Activated T-helper 1 cell treated with Interleukin-2 at 50 U/mL for 16 hours (primary cell): ENCODE results near the gene ABHD3.
A peak's percentile ranks its signal among the peaks of the same experiment; 100 is the strongest.
"Not testable (repeated sequence)": the region's sequence is repeated elsewhere in the genome, so short reads cannot be mapped to it uniquely, and the experiment has no call there.

Experiments used
- DNase-seq: peaks from one replicate; pipeline ENCODE4 v3.0.0-alpha.2; 2020; ENCODE audit warnings: low read depth

The ABHD3 gene

GRCh38 chr18:21703241-21703820 lies 1.2 kb downstream of the ABHD3 start:
- DNase-seq: peak; percentile 3

- DNase-seq: no peak
These were observed 2.0 kb downstream of the ABHD3 start for GRCh38 chr18:21702602-21703001.

- DNase-seq: no peak
These were observed 3.0 kb downstream of the ABHD3 start for GRCh38 chr18:21701621-21702020.

- DNase-seq: no peak
These were observed 4.0 kb downstream of the ABHD3 start for GRCh38 chr18:21700528-21701075.

- DNase-seq: no peak
These were observed 11.3 kb downstream of the ABHD3 start for GRCh38 chr18:21693322-21693721.

GRCh38 chr18:21689736-21690135 lies 14.8 kb downstream of the ABHD3 start:
- DNase-seq: no peak

GRCh38 chr18:21686282-21687105 lies 18.1 kb downstream of the ABHD3 start:
- DNase-seq: no peak

GRCh38 chr18:21685556-21685981 lies 19.0 kb downstream of the ABHD3 start:
- not testable (repeated sequence) for DNase-seq

- DNase-seq: no peak
These were observed 19.8 kb downstream of the ABHD3 start for GRCh38 chr18:21684731-21685130.

- DNase-seq: no peak
These were observed 22.1 kb downstream of the ABHD3 start for GRCh38 chr18:21682371-21683051.

- DNase-seq: no peak
These were observed 24.4 kb downstream of the ABHD3 start for GRCh38 chr18:21680161-21680560.

GRCh38 chr18:21678859-21679258 lies 25.7 kb downstream of the ABHD3 start:
- no peak for DNase-seq

- not testable (repeated sequence) for DNase-seq
These were observed 29.2 kb downstream of the ABHD3 start for GRCh38 chr18:21675354-21675753.

GRCh38 chr18:21672521-21673267 lies 31.9 kb downstream of the ABHD3 start:
- DNase-seq: no peak

GRCh38 chr18:21669736-21670285 lies 34.8 kb downstream of the ABHD3 start:
- DNase-seq: no peak

- no peak for DNase-seq
These were observed 40.5 kb downstream of the ABHD3 start for GRCh38 chr18:21664069-21664468.

- DNase-seq: no peak
These were observed 41.0 kb downstream of the ABHD3 start for GRCh38 chr18:21663578-21663977.

- no peak for DNase-seq
These were observed 42.0 kb downstream of the ABHD3 start for GRCh38 chr18:21662581-21662980.

- DNase-seq: no peak
These were observed 44.5 kb downstream of the ABHD3 start for GRCh38 chr18:21660078-21660477.

- DNase-seq: no peak
These were observed 48.2 kb downstream of the ABHD3 start for GRCh38 chr18:21656402-21656801.

- no peak for DNase-seq
These were observed 51.2 kb downstream of the ABHD3 start for GRCh38 chr18:21653361-21653760.

GRCh38 chr18:21652073-21652472 lies 52.5 kb downstream of the ABHD3 start:
- no peak for DNase-seq
